GM23338 (cell line): ENCODE results near the gene ATP10B.

Source experiments
- CREB1 ChIP-seq: fragments of 250-450 bp; sonication (Bioruptor Pico); IDR thresholded peaks from 2 replicates; pipeline ENCODE4 v1.5.0; 2020; ENCODE audit warnings: low read depth, mild to moderate bottlenecking, moderate library complexity
- CTCF ChIP-seq, 2 experiments: fragments of 200-600 bp in 1 of 2; sonication (generic) in 1 of 2; conservative IDR thresholded peaks; 2 replicates each; pipeline versions ENCODE4 v1.5.1 to v1.6.1; 2016 to 2017; ENCODE audit warnings: antibody characterized with exemption in 2 of 2, low read depth in 2 of 2, mild to moderate bottlenecking in 2 of 2, moderate library complexity in 1 of 2
- ETS1 ChIP-seq: IDR thresholded peaks from 2 replicates; pipeline ENCODE4 v1.6.1; 2016; ENCODE audit warnings: antibody characterized with exemption
- EZH2 ChIP-seq: fragments of 200-600 bp; sonication (generic); IDR thresholded peaks from one replicate; pipeline ENCODE4 v1.8.0; 2017; ENCODE audit warnings: antibody characterized with exemption, mild to moderate bottlenecking, low read depth; ENCODE audit not compliant: unreplicated experiment
- EZH2phosphoT487 ChIP-seq: fragments of 200-600 bp; sonication (generic); IDR thresholded peaks from one replicate; pipeline ENCODE4 v1.8.1; 2018; ENCODE audit warnings: antibody characterized with exemption; ENCODE audit not compliant: unreplicated experiment
- JUNB ChIP-seq: IDR thresholded peaks from one replicate; pipeline ENCODE4 v1.6.1; 2016; ENCODE audit warnings: antibody characterized with exemption; ENCODE audit not compliant: unreplicated experiment
- NANOG ChIP-seq: IDR thresholded peaks from 2 replicates; pipeline ENCODE4 v1.6.1; 2016; ENCODE audit warnings: antibody characterized with exemption, borderline replicate concordance
- POLR2AphosphoS5 ChIP-seq: IDR thresholded peaks from 2 replicates; pipeline ENCODE4 v1.6.1; 2016; ENCODE audit warnings: antibody characterized with exemption, low read depth
- REST ChIP-seq: IDR thresholded peaks from one replicate; pipeline ENCODE4 v1.6.1; 2018; ENCODE audit warnings: antibody characterized with exemption; ENCODE audit not compliant: unreplicated experiment
- STAT1 ChIP-seq: IDR thresholded peaks from one replicate; pipeline ENCODE4 v1.6.1; 2016; ENCODE audit warnings: antibody characterized with exemption; ENCODE audit not compliant: unreplicated experiment
- ZNF114 ChIP-seq: fragments of 250-450 bp; sonication (Bioruptor Pico); IDR thresholded peaks from 2 replicates; pipeline ENCODE4 v1.5.0; 2020; ENCODE audit warnings: mild to moderate bottlenecking, moderate library complexity
- ZNF331 ChIP-seq: fragments of 250-450 bp; sonication (Bioruptor Pico); IDR thresholded peaks from 2 replicates; pipeline ENCODE4 v1.5.0; 2020; ENCODE audit warnings: low read depth, mild to moderate bottlenecking, moderate library complexity

- TF ChIP-seq CTCF (conservative IDR thresholded peaks at IDR 0.05; ENCODE audit: low read depth in 2 of 2), result no peak
- no peak for TF ChIP-seq ETS1
- TF ChIP-seq POLR2AphosphoS5, result no peak
- TF ChIP-seq ZNF331, result no peak
- TF ChIP-seq EZH2, result no peak
- no peak for TF ChIP-seq REST
- TF ChIP-seq STAT1, result no peak
- no peak for TF ChIP-seq CREB1 (CRISPR knock-in tag)
- no peak for TF ChIP-seq EZH2phosphoT487
- TF ChIP-seq JUNB, result no peak
- TF ChIP-seq NANOG, result no peak
- no peak for TF ChIP-seq ZNF114 (CRISPR knock-in tag)
These were observed 18.0 kb upstream of the ATP10B start for GRCh38 chr5:160869989-160870521.
